OCI-LY7 (cell line): Measurements from ENCODE around the gene PRDM13.
"Not testable (repeated sequence)": the region's sequence is repeated elsewhere in the genome, so short reads cannot be mapped to it uniquely, and the experiment has no call there.

Experiments used
- CTCF ChIP-seq: fragments of 200-600 bp; sonication (generic); conservative IDR thresholded peaks from 2 replicates; pipeline ENCODE4 v1.5.1; 2014; ENCODE audit warnings: mild to moderate bottlenecking, antibody characterized with exemption, low read length, moderate library complexity, mixed read lengths
- EZH2phosphoT487 ChIP-seq: fragments of 200-600 bp; sonication (generic); IDR thresholded peaks from 2 replicates; pipeline ENCODE4 v1.6.1; 2018; ENCODE audit warnings: low read depth, borderline replicate concordance, mild to moderate bottlenecking, mixed run types, antibody characterized with exemption, low read length, moderate library complexity, mixed read lengths

DNA sequence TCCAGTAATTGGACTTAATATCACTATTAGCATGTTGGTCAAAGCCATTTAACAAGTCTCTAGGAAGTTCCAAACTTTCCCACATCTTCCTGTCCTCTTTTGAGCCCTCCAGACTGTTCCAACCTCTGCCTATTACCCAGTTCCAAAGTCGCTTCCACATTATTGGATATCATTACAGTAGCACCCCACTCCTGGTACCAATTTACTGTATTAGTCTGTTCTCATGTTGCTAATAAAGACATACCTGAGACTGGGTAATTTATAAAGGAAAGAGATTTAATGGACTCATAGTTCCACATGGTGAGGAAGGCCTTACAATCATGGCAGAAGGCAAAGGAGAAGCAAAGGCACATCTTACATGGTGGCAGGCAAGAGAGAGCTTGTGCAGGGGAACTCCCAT, 31.7 kb downstream of the PRDM13 start:
- not testable (repeated sequence) for TF ChIP-seq CTCF, EZH2phosphoT487
